NB4 (cell line): Measurements from ENCODE around the gene MYLK.
"Not testable (repeated sequence)": the region's sequence is repeated elsewhere in the genome, so short reads cannot be mapped to it uniquely, and the experiment has no call there.

Source experiments
- DNase-seq: peaks from one replicate; pipeline ENCODE4 v3.0.0; 2010; ENCODE audit warnings: low read depth
- H3K4me3 ChIP-seq: one replicate; pipeline ENCODE4 v1.5.1; 2011; ENCODE audit warnings: mild to moderate bottlenecking, low read depth, low read length, moderate library complexity
- CTCF ChIP-seq: IDR thresholded peaks from one replicate; pipeline ENCODE4 v1.5.1; 2012; ENCODE audit warnings: low read depth, low read length
- MAX ChIP-seq: IDR thresholded peaks from 2 replicates; pipeline ENCODE4 v1.6.1; 2011; ENCODE audit warnings: low read depth, low read length
- MYC ChIP-seq: IDR thresholded peaks from 2 replicates; pipeline ENCODE4 v1.6.1; 2011; ENCODE audit warnings: low read depth, low read length
- POLR2A ChIP-seq: IDR thresholded peaks from 2 replicates; pipeline ENCODE4 v1.6.1; 2011; ENCODE audit warnings: mild to moderate bottlenecking; ENCODE audit not compliant: insufficient read length; ENCODE audit errors: extremely low read depth

Gene MYLK

GRCh38 chr3:123723522-123724168, 160.5 kb downstream of the MYLK start:
- H3K4me3 ChIP-seq, result no peak overlapping the region
- TF ChIP-seq POLR2A (no peak), MYC (no peak), CTCF (peak; percentile 87), MAX (no peak)
- DNase-seq, result peak; percentile 78

- TF ChIP-seq CTCF (no peak), MAX (no peak), POLR2A (no peak), MYC (no peak)
- no peak for DNase-seq
- no peak overlapping the region for H3K4me3 ChIP-seq
Measured at GRCh38 chr3:123723070-123723469, 161.1 kb downstream of the MYLK start.

- no peak for TF ChIP-seq POLR2A
- DNase-seq, result no peak
- H3K4me3 ChIP-seq, result no peak overlapping the region
Measured at GRCh38 chr3:123722456-123722855, 161.7 kb downstream of the MYLK start.

GRCh38 chr3:123722021-123722420, 162.1 kb downstream of the MYLK start:
- TF ChIP-seq POLR2A (no peak), MAX (no peak), MYC (no peak), CTCF (no peak)
- H3K4me3 ChIP-seq, result no peak overlapping the region
- no peak for DNase-seq

- not testable (repeated sequence) for H3K4me3 ChIP-seq, DNase-seq
Measured at GRCh38 chr3:123721095-123721689, 162.9 kb downstream of the MYLK start.

GRCh38 chr3:123720638-123721037, 163.5 kb downstream of the MYLK start:
- no peak overlapping the region for H3K4me3 ChIP-seq
- no peak for TF ChIP-seq MYC
- no peak for TF ChIP-seq POLR2A
- no peak for TF ChIP-seq MAX
- TF ChIP-seq CTCF, result no peak
- no peak for DNase-seq

GRCh38 chr3:123719862-123720453, 164.2 kb downstream of the MYLK start:
- DNase-seq, result no peak

More at GRCh38 chr3:123719862-123720453, 164.2 kb downstream of the MYLK start:
- no peak overlapping the region for H3K4me3 ChIP-seq
- TF ChIP-seq CTCF, result no peak
- no peak for TF ChIP-seq POLR2A
- TF ChIP-seq MYC, result no peak
- no peak for TF ChIP-seq MAX
